Type B pancreatic cell (in vitro differentiated cells): ENCODE results near the gene MTREX. TPM values are rescaled to one million over a fixed set of nuclear protein-coding genes. Genes with fewer than 3 reads are reported as not detected.

Experiments
- DNase-seq: peaks from one replicate; pipeline ENCODE4 v3.0.0; 2021; ENCODE audit warnings: mixed read lengths; ENCODE audit not compliant: unreplicated experiment; ENCODE audit errors: extremely low spot score
- H3K27ac Mint-ChIP-seq: 2 replicates; pipeline ENCODE4 v1.8.0; 2021; ENCODE audit warnings: mild to moderate bottlenecking, mixed read lengths
- H3K27me3 Mint-ChIP-seq: 2 replicates; pipeline ENCODE4 v1.8.0; 2021; ENCODE audit warnings: mixed read lengths
- H3K36me3 Mint-ChIP-seq: 2 replicates; pipeline ENCODE4 v1.8.0; 2021; ENCODE audit warnings: mixed read lengths
- H3K4me1 Mint-ChIP-seq: one replicate; pipeline ENCODE4 v1.8.0; 2021; ENCODE audit warnings: mixed read lengths; ENCODE audit not compliant: unreplicated experiment
- H3K4me3 Mint-ChIP-seq: 2 replicates; pipeline ENCODE4 v1.8.0; 2021; ENCODE audit warnings: mild to moderate bottlenecking, mixed read lengths
- H3K9me3 Mint-ChIP-seq: 2 replicates; pipeline ENCODE4 v1.8.0; 2021; ENCODE audit warnings: mixed read lengths
- total RNA-seq: library from RNA; stranded (reverse); gene quantifications from 2 replicates; pipeline ENCODE4 v1.2.1, GENCODE V29; 2021; ENCODE audit warnings: low replicate concordance
- TF ChIP-seq, protein P1 (sequence below): fragments of 200-600 bp; sonication (generic); conservative IDR thresholded peaks from 2 replicates; pipeline ENCODE4 v1.5.0; 2021; ENCODE audit warnings: antibody characterized with exemption, mild to moderate bottlenecking

MTREX gene
- total RNA-seq, 1 donor from 2014 or later = 77.5 TPM

DNA sequence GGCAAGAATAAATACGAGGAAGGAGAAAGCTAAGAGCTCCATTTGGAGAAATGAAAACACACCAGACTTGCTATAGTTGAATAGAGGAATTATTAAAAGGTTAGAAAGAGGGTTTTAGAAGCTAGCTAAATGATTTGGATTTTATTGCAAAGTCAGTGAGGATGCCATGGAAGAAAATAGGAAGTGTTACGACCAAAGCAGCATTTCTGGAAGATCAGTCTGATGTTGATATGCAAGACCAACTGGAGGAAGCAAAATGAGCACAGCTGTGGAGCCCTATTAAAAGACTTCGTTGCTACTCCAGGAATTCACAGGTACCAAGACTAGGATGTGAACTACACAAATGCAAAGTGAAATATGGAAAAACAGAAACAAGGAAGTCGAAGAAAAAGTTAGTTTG, 2.4 kb upstream of the MTREX start:
- Mint-ChIP-seq H3K9me3 (no peaks in the 10 kb centered on the region), H3K27me3 (no peaks in the 10 kb centered on the region), H3K36me3 (peaks cover 14% of the 10 kb centered on the region), H3K27ac (no peak overlapping the region), H3K4me1 (peaks cover 7% of the 10 kb centered on the region), H3K4me3 (no peak overlapping the region)
- DNase-seq = no peak
- TF ChIP-seq, protein P1, sequence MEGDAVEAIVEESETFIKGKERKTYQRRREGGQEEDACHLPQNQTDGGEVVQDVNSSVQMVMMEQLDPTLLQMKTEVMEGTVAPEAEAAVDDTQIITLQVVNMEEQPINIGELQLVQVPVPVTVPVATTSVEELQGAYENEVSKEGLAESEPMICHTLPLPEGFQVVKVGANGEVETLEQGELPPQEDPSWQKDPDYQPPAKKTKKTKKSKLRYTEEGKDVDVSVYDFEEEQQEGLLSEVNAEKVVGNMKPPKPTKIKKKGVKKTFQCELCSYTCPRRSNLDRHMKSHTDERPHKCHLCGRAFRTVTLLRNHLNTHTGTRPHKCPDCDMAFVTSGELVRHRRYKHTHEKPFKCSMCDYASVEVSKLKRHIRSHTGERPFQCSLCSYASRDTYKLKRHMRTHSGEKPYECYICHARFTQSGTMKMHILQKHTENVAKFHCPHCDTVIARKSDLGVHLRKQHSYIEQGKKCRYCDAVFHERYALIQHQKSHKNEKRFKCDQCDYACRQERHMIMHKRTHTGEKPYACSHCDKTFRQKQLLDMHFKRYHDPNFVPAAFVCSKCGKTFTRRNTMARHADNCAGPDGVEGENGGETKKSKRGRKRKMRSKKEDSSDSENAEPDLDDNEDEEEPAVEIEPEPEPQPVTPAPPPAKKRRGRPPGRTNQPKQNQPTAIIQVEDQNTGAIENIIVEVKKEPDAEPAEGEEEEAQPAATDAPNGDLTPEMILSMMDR = no peak

DNA sequence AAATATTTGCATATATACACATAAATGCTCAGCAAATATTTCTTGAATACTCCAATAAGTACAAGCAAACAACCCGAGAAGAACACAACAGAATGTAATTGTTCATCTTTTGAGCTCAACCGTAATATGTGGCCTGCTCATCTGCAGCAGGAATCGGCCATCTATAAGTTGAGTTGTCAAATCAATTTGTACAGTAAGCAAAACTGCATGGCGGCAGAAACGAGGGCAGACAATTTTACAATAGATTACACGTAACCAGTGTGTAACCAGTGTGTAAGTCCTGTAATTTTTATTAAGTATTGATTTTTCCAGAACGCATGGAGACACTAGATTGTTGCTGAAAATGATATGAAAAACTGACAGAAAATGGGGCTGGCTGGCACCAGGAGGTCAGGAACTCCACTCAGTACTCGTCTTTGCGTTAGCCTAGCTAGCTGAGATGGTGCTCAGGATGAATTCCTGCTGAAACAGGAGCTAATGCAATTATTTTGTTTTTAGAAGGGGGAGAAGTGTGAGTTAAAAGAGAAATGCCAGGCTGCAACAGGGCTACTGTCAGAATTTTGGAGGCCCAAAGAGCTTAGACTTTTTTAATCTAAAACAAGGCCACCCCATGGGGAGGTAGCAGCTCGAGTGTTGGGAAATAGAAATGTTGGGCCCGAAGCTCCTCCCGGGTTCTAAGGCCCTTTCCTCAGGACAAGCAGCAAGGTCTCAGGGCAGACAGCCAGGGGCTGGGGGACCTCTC, 977 bp upstream of the MTREX start:
- H3K9me3 Mint-ChIP-seq = no peaks in the 10 kb centered on the region

DNA sequence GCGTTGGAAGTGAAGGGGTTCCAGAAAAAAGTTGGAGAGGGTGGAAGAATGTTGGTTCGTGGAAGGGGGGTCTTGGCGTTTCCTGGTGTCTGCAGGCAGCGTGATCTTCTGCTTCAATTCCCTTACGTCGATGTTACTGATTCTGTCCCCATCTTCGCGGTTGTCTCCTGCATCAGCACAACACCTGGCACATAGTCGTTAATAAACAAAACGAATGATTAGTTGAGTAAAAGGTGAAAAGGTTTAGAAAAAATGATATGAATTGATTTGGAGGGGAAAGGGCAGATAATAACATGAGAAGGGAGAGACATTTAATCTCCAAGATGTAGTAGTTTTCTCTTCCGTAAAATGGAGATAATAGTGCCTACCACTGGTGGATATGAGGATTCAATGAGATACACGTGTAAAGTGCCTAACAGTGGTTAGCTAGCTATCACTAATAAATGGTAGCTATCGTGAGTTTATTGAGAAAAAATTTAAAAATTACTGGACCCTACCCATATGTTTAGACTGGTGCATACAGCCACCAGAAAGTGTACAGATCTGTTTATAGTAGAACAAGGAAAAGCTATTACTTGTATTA, 556 bp downstream of the MTREX start:
- Mint-ChIP-seq H3K4me1 (peaks cover 11% of the 10 kb centered on the region), H3K27me3 (no peaks in the 10 kb centered on the region), H3K9me3 (no peaks in the 10 kb centered on the region), H3K36me3 (peaks cover 10% of the 10 kb centered on the region), H3K4me3 (no peak overlapping the region), H3K27ac (no peak overlapping the region)
- DNase-seq = no peak
- TF ChIP-seq, protein P1 = no peak

More for the DNA sequence above, 977 bp upstream of the MTREX start:
- no peak overlapping the region for H3K27ac Mint-ChIP-seq
- TF ChIP-seq, protein P1 = no peak
- peaks cover 12% of the 10 kb centered on the region for H3K4me1 Mint-ChIP-seq
- peaks cover 14% of the 10 kb centered on the region for H3K36me3 Mint-ChIP-seq
- no peak for DNase-seq
- no peaks in the 10 kb centered on the region for H3K27me3 Mint-ChIP-seq
- H3K4me3 Mint-ChIP-seq = no peak overlapping the region

DNA sequence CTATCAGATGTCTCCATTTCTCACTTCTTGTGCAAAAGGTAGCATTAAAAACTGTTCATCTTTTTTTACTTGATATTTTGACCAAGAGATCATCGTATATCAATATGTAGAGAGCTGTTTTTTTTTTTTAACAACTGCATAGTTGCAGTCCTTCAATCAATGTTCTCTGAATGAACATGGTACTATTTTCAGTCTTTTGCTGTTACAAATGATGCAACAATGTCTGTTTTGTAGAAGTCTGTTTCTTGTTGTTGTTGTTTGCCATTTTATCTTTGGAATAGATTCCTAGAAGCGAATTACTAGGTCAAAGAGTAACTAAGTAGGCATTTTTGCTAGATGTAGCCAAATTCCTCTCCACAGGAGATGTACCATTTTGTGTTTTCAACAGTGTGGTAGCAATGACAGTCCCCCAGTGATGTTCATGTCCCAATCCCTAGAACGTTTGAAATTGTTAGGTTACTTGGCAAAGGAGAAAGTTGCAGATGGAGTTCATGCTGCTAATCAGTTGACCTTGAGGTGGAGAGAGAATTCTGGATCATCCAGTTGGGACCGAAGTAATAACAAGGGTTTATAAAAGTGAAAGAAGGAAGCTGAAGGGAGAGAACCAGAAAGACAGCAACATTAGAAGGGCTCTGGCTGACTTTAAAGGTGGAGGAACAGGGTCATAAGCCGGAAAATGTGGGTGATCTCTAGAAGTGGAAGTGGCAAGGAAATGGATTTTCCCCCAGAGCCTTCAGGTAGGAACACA, 6.3 kb downstream of the MTREX start:
- DNase-seq = no peak
- Mint-ChIP-seq H3K9me3 (no peaks in the 10 kb centered on the region), H3K4me3 (no peak overlapping the region), H3K27ac (no peak overlapping the region), H3K4me1 (peaks cover 5% of the 10 kb centered on the region), H3K36me3 (peaks cover 37% of the 10 kb centered on the region), H3K27me3 (no peaks in the 10 kb centered on the region)
- TF ChIP-seq, protein P1 = no peak

DNA sequence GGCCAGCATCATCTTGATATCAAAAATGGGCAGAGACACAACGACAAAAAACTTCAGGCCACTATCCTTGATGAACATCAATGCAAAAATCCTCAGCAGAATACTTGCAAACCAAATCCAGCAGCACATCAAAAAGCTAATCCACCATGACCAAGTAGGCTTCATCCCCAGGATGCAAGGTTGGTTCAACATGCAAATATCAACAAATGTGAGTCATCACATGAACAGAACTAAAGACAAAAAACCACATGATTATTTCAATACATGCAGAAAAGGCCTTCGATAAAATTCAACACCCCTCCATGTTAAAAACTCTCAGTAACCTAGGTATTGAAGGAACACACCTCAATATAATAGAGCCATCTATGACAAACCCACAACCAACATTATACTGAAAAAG, 8.5 kb downstream of the MTREX start:
- no peaks in the 10 kb centered on the region for H3K9me3 Mint-ChIP-seq
- no peaks in the 10 kb centered on the region for H3K27me3 Mint-ChIP-seq
- no peak overlapping the region for H3K4me3 Mint-ChIP-seq
- peaks cover 39% of the 10 kb centered on the region for H3K36me3 Mint-ChIP-seq
- H3K4me1 Mint-ChIP-seq = peaks cover 8% of the 10 kb centered on the region
- H3K27ac Mint-ChIP-seq = no peak overlapping the region
- no peak for DNase-seq
- TF ChIP-seq, protein P1 = no peak
